OCI-LY1 (cell line): ENCODE measurements around the gene VPS37C.

Experiments
- EZH2 ChIP-seq: fragments of 200-600 bp; sonication (generic), shearing (Covaris generic); IDR thresholded peaks from 2 replicates; pipeline ENCODE4 v1.8.0; 2017; ENCODE audit warnings: borderline replicate concordance, mixed run types, mild to moderate bottlenecking, antibody characterized with exemption, low read length, moderate library complexity, mixed read lengths
- TF ChIP-seq, protein P1 (sequence below): fragments of 200-600 bp; sonication (generic), shearing (Covaris generic); IDR thresholded peaks from 2 replicates; pipeline ENCODE4 v1.5.1; 2017; ENCODE audit warnings: mild to moderate bottlenecking, antibody characterized with exemption, low read length, moderate library complexity, mixed read lengths

DNA sequence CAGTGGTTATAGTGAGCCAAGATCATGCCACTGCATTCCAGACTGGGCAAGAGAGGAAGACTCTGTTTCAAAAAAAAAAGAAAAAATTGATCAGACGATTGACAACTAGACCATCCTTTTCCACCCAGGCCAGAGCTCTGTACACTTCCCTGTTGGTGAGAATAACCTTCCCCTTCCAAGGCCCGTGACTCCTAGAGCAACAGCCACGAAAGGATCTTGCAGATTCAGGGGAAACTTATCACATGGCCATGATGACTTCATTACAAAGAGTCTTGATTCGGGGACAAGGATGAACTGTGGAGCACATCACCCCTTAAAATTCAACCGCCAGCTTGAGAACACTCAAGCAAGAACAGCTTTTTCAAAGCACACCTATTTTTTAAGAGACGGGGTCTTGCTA is 48.7 kb downstream of the VPS37C start:
- TF ChIP-seq, protein P1, sequence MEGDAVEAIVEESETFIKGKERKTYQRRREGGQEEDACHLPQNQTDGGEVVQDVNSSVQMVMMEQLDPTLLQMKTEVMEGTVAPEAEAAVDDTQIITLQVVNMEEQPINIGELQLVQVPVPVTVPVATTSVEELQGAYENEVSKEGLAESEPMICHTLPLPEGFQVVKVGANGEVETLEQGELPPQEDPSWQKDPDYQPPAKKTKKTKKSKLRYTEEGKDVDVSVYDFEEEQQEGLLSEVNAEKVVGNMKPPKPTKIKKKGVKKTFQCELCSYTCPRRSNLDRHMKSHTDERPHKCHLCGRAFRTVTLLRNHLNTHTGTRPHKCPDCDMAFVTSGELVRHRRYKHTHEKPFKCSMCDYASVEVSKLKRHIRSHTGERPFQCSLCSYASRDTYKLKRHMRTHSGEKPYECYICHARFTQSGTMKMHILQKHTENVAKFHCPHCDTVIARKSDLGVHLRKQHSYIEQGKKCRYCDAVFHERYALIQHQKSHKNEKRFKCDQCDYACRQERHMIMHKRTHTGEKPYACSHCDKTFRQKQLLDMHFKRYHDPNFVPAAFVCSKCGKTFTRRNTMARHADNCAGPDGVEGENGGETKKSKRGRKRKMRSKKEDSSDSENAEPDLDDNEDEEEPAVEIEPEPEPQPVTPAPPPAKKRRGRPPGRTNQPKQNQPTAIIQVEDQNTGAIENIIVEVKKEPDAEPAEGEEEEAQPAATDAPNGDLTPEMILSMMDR, result no peak
- TF ChIP-seq EZH2, result no peak
